H9 (cell line): ENCODE results near the gene HIGD1B. TPM values are rescaled to one million over a fixed set of nuclear protein-coding genes. Genes with fewer than 3 reads are reported as not detected.

Source experiments
- DNase-seq: peaks from one replicate; pipeline ENCODE4 v3.0.0-alpha.2; 2017
- H2AFZ ChIP-seq: one replicate; pipeline ENCODE4 v1.6.1; 2013; ENCODE audit warnings: mild to moderate bottlenecking, low read length, control low read depth, moderate library complexity
- H2AK5ac ChIP-seq: 2 replicates; pipeline ENCODE4 v1.6.1; 2013; ENCODE audit warnings: low read length, control low read depth, mixed read lengths; ENCODE audit not compliant: insufficient read length
- H2BK120ac ChIP-seq: one replicate; pipeline ENCODE4 v1.6.1; 2013; ENCODE audit warnings: low read depth, mild to moderate bottlenecking, low read length, control low read depth, inconsistent platforms; ENCODE audit not compliant: poor library complexity, severe bottlenecking
- H2BK12ac ChIP-seq: 2 replicates; pipeline ENCODE4 v1.6.1; 2013; ENCODE audit warnings: low read length, control low read depth, mixed read lengths, low read depth; ENCODE audit not compliant: insufficient read length
- H2BK15ac ChIP-seq: 2 replicates; pipeline ENCODE4 v1.6.1; 2013; ENCODE audit warnings: low read depth, low read length, control low read depth
- H2BK20ac ChIP-seq: one replicate; pipeline ENCODE4 v1.6.1; 2013; ENCODE audit warnings: low read depth, mild to moderate bottlenecking, low read length, control low read depth, inconsistent platforms; ENCODE audit not compliant: poor library complexity, severe bottlenecking
- H2BK5ac ChIP-seq: 2 replicates; pipeline ENCODE4 v1.6.1; 2013; ENCODE audit warnings: low read length, control low read depth, mixed read lengths; ENCODE audit not compliant: insufficient read length
- H3K14ac ChIP-seq: 2 replicates; pipeline ENCODE4 v1.6.1; 2013; ENCODE audit warnings: low read length, control low read depth; ENCODE audit not compliant: insufficient read depth
- H3K18ac ChIP-seq: 2 replicates; pipeline ENCODE4 v1.6.1; 2013; ENCODE audit warnings: low read depth, mild to moderate bottlenecking, mixed read lengths, low read length, control low read depth; ENCODE audit not compliant: insufficient read length
- H3K23ac ChIP-seq: 2 replicates; pipeline ENCODE4 v1.6.1; 2013; ENCODE audit warnings: low read length, control low read depth, mixed read lengths, low read depth; ENCODE audit not compliant: insufficient read length
- H3K23me2 ChIP-seq: 2 replicates; pipeline ENCODE4 v1.6.1; 2013; ENCODE audit warnings: low read depth, mild to moderate bottlenecking, mixed read lengths, low read length, control low read depth; ENCODE audit not compliant: insufficient read length, poor library complexity, severe bottlenecking
- H3K27ac ChIP-seq: 2 replicates; pipeline ENCODE4 v1.5.1; 2013; ENCODE audit warnings: low read length, control low read depth, mixed read lengths, low read depth; ENCODE audit not compliant: insufficient read length
- H3K27me3 ChIP-seq: 2 replicates; pipeline ENCODE4 v1.6.1; 2013; ENCODE audit warnings: low read length, control low read depth, inconsistent platforms; ENCODE audit not compliant: insufficient read depth
- H3K4ac ChIP-seq: 2 replicates; pipeline ENCODE4 v1.6.1; 2013; ENCODE audit warnings: low read depth, mild to moderate bottlenecking, control low read depth, inconsistent platforms, low read length, moderate library complexity
- H3K4me1 ChIP-seq: 2 replicates; pipeline ENCODE4 v1.6.1; 2013; ENCODE audit warnings: low read length, control low read depth, inconsistent platforms; ENCODE audit not compliant: insufficient read depth
- H3K4me2 ChIP-seq: 2 replicates; pipeline ENCODE4 v1.6.1; 2013; ENCODE audit warnings: low read length, control low read depth, mixed read lengths; ENCODE audit not compliant: insufficient read length, insufficient read depth
- H3K56ac ChIP-seq: 2 replicates; pipeline ENCODE4 v1.6.1; 2013; ENCODE audit warnings: low read depth, mild to moderate bottlenecking, mixed read lengths, low read length, control low read depth; ENCODE audit not compliant: insufficient read length
- H3K79me1 ChIP-seq: 2 replicates; pipeline ENCODE4 v1.6.1; 2013; ENCODE audit warnings: low read depth, mild to moderate bottlenecking, moderate library complexity, low read length, control low read depth, inconsistent platforms; ENCODE audit not compliant: insufficient read depth, poor library complexity, severe bottlenecking
- H3K79me2 ChIP-seq: 2 replicates; pipeline ENCODE4 v1.6.1; 2013; ENCODE audit warnings: low read length, control low read depth, inconsistent platforms; ENCODE audit not compliant: insufficient read depth
- H3K9ac ChIP-seq: 2 replicates; pipeline ENCODE4 v1.6.1; 2013; ENCODE audit warnings: low read length, control low read depth, mixed read lengths; ENCODE audit not compliant: insufficient read length; ENCODE audit errors: extremely low read depth
- H3K9me3 ChIP-seq: one replicate; pipeline ENCODE4 v1.6.1; 2013; ENCODE audit warnings: low read depth, low read length, inconsistent platforms; ENCODE audit not compliant: control insufficient read depth
- H3T11ph ChIP-seq: one replicate; pipeline ENCODE4 v1.6.1; 2013; ENCODE audit warnings: mild to moderate bottlenecking, low read length, control low read depth, inconsistent platforms
- H4K20me1 ChIP-seq: one replicate; pipeline ENCODE4 v1.6.1; 2013; ENCODE audit not compliant: control insufficient read depth, insufficient read length, insufficient read depth
- H4K5ac ChIP-seq: 2 replicates; pipeline ENCODE4 v1.6.1; 2013; ENCODE audit warnings: low read depth, mild to moderate bottlenecking, mixed read lengths, low read length, control low read depth; ENCODE audit not compliant: insufficient read length
- H4K8ac ChIP-seq: replicated peaks from 2 replicates; pipeline ENCODE4 v1.6.1; 2013; ENCODE audit warnings: low read length, control low read depth, mixed read lengths, low read depth; ENCODE audit not compliant: insufficient read length
- H4K91ac ChIP-seq: 2 replicates; pipeline ENCODE4 v1.6.1; 2013; ENCODE audit warnings: low read depth, mild to moderate bottlenecking, moderate library complexity, mixed read lengths, low read length, control low read depth; ENCODE audit not compliant: insufficient read length
- H3K27ac Mint-ChIP-seq, 3 experiments: 2 replicates in 2 of 3; 3 replicates in 1 of 3; pipeline ENCODE4 v1.8.0; 2020 to 2021; ENCODE audit warnings: mixed read lengths in 3 of 3, mild to moderate bottlenecking in 1 of 3, moderate library complexity in 1 of 3
- H3K27me3 Mint-ChIP-seq: 2 replicates; pipeline ENCODE4 v1.8.0; 2021; ENCODE audit warnings: low read depth, mild to moderate bottlenecking, moderate library complexity, mixed read lengths
- H3K36me3 Mint-ChIP-seq, 3 experiments: 2 replicates in 2 of 3; 3 replicates in 1 of 3; pipeline ENCODE4 v1.8.0; 2020 to 2021; ENCODE audit warnings: low read depth in 3 of 3, mixed read lengths in 3 of 3; ENCODE audit not compliant: insufficient read depth in 1 of 3
- H3K4me1 Mint-ChIP-seq, 2 experiments: 2 replicates each; pipeline ENCODE4 v1.8.0; 2020; ENCODE audit warnings: mixed read lengths in 2 of 2
- H3K4me3 Mint-ChIP-seq, 2 experiments: 2 replicates in 1 of 2; 3 replicates in 1 of 2; pipeline ENCODE4 v1.8.0; 2020 to 2021; ENCODE audit warnings: mild to moderate bottlenecking in 2 of 2, mixed read lengths in 2 of 2, moderate library complexity in 1 of 2
- H3K9me3 Mint-ChIP-seq, 2 experiments: 2 replicates in 1 of 2; 3 replicates in 1 of 2; pipeline ENCODE4 v1.8.0; 2020; ENCODE audit warnings: mild to moderate bottlenecking in 2 of 2, mixed read lengths in 2 of 2, moderate library complexity in 1 of 2
- CTCF ChIP-seq: fragments of 200-600 bp; sonication (generic); conservative IDR thresholded peaks from 3 replicates; pipeline ENCODE4 v1.8.0; 2021; ENCODE audit warnings: antibody characterized with exemption, mild to moderate bottlenecking
- WGBS: extraction: QIAGEN DNeasy Blood & Tissue Kit; methylation state at CpG from one replicate; pipeline ENCODE4 v1.1.7; 2013; ENCODE audit warnings: missing lambda C conversion rate, low lambda C conversion rate, mixed read lengths; ENCODE audit not compliant: insufficient read length; ENCODE audit errors: extremely low coverage; 5-methylcytosine and 5-hydroxymethylcytosine counted together
- total RNA-seq: library from RNA; stranded (reverse); gene quantifications from 2 replicates; pipeline ENCODE4 v1.2.1, GENCODE V29; 2021

The HIGD1B gene
- total RNA-seq, 1 experiment from 2014 or later, result not detected

GRCh38 chr17:44840936-44841335, 6.7 kb upstream of the HIGD1B start:
- Histone ChIP-seq H3K56ac (no peak overlapping the region), H3K23ac (no peak overlapping the region), H4K5ac (no peak overlapping the region), H2BK5ac (no peak overlapping the region), H2BK120ac (no peak overlapping the region), H3K79me1 (no peaks in the 10 kb centered on the region), H3K9me3 (no peaks in the 10 kb centered on the region), H3K4me2 (no peak overlapping the region), H3K79me2 (no peaks in the 10 kb centered on the region), H3K27ac (no peak overlapping the region), H3K18ac (no peak overlapping the region), H3K27me3 (no peaks in the 10 kb centered on the region), H3K4ac (no peak overlapping the region), H3K14ac (no peak overlapping the region), H2BK20ac (peak overlapping the region; percentile 78), H2AK5ac (no peak overlapping the region), H2BK12ac (no peak overlapping the region), H4K91ac (no peak overlapping the region), H3K23me2 (no peaks in the 10 kb centered on the region), H4K8ac (no peak overlapping the region), H3K4me1 (peaks cover 12% of the 10 kb centered on the region; the same call in 1 of the 2 replicates), H3K9ac (no peak overlapping the region), H3T11ph (no peak overlapping the region), H4K20me1 (no peaks in the 10 kb centered on the region), H2AFZ (no peak overlapping the region), H2BK15ac (no peak overlapping the region)
- Mint-ChIP-seq H3K9me3 (no peaks in the 10 kb centered on the region), H3K36me3 (no peaks in the 10 kb centered on the region), H3K4me1 (peaks cover 18 to 25% of the 10 kb centered on the region in 2 experiments), H3K4me3 (no peak overlapping the region), H3K27me3 (peaks cover 3% of the 10 kb centered on the region; the same call in 1 of the 2 replicates), H3K27ac (no peak overlapping the region)
- no peak for DNase-seq
- TF ChIP-seq CTCF, result no peak
- no CpG with 5 or more reads among the region's 3 CpGs for whole genome bisulfite sequencing
